ENCODE results near the gene TM7SF2. TPM values are rescaled to one million over a fixed set of nuclear protein-coding genes. Genes with fewer than 3 reads are reported as not detected.

The TM7SF2 gene
- total and polyA plus RNA-seq, 2 of the 13 experiments (the other 11 are each of a cell fraction or from before 2014, with no cell fraction given), result 56.0 to 66.9 TPM

DNA sequence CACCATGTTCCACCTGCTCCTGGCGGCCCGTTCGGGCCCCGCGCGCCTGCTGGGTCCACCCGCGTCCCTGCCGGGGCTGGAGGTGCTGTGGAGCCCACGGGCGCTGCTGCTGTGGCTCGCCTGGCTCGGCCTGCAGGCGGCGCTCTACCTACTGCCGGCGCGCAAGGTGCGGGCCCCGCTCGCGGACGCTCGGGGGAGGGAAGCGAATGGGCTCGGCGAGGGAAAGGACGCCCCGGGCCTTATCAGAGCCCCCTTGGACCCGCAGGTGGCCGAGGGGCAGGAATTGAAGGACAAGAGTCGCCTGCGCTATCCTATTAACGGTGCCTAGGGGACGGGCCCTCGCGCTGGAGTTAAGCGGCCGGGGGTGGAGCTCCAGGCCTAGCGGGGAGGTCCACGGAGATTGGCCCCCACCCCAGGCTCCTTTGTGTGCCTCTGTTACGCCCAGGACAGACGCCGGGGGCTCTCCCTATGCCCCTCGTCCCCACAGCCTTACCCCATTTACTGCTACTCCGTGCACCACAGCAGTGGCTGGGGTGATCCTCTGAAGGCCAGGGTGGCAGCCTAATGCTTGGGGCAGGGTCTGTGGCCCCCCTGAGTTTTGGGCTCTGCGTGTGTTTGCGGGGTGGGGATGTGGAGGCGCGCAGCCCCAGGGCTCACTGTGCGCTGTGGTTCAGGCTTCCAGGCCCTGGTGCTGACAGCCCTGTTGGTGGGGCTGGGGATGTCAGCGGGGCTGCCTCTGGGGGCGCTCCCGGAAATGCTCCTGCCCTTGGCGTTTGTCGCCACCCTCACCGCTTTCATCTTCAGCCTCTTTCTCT lies 1.1 kb downstream of the TM7SF2 start (continued):
- TF ChIP-seq, protein P1, sequence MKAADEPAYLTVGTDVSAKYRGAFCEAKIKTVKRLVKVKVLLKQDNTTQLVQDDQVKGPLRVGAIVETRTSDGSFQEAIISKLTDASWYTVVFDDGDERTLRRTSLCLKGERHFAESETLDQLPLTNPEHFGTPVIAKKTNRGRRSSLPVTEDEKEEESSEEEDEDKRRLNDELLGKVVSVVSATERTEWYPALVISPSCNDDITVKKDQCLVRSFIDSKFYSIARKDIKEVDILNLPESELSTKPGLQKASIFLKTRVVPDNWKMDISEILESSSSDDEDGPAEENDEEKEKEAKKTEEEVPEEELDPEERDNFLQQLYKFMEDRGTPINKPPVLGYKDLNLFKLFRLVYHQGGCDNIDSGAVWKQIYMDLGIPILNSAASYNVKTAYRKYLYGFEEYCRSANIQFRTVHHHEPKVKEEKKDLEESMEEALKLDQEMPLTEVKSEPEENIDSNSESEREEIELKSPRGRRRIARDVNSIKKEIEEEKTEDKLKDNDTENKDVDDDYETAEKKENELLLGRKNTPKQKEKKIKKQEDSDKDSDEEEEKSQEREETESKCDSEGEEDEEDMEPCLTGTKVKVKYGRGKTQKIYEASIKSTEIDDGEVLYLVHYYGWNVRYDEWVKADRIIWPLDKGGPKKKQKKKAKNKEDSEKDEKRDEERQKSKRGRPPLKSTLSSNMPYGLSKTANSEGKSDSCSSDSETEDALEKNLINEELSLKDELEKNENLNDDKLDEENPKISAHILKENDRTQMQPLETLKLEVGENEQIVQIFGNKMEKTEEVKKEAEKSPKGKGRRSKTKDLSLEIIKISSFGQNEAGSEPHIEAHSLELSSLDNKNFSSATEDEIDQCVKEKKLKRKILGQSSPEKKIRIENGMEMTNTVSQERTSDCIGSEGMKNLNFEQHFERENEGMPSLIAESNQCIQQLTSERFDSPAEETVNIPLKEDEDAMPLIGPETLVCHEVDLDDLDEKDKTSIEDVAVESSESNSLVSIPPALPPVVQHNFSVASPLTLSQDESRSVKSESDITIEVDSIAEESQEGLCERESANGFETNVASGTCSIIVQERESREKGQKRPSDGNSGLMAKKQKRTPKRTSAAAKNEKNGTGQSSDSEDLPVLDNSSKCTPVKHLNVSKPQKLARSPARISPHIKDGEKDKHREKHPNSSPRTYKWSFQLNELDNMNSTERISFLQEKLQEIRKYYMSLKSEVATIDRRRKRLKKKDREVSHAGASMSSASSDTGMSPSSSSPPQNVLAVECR (CRISPR knock-in tag; IDR thresholded peaks at IDR 0.05; ENCODE audit: borderline replicate concordance), result peak; percentile 64; the same call in 1 of the 2 replicates
- TF ChIP-seq FOSL1 (CRISPR knock-in tag; IDR thresholded peaks at IDR 0.05; ENCODE audit: borderline replicate concordance), result no peak
- TF ChIP-seq ZNF7 (CRISPR knock-in tag; IDR thresholded peaks at IDR 0.05), result no peak
- TF ChIP-seq, protein P2, sequence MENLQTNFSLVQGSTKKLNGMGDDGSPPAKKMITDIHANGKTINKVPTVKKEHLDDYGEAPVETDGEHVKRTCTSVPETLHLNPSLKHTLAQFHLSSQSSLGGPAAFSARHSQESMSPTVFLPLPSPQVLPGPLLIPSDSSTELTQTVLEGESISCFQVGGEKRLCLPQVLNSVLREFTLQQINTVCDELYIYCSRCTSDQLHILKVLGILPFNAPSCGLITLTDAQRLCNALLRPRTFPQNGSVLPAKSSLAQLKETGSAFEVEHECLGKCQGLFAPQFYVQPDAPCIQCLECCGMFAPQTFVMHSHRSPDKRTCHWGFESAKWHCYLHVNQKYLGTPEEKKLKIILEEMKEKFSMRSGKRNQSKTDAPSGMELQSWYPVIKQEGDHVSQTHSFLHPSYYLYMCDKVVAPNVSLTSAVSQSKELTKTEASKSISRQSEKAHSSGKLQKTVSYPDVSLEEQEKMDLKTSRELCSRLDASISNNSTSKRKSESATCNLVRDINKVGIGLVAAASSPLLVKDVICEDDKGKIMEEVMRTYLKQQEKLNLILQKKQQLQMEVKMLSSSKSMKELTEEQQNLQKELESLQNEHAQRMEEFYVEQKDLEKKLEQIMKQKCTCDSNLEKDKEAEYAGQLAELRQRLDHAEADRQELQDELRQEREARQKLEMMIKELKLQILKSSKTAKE (CRISPR knock-in tag; IDR thresholded peaks at IDR 0.05; ENCODE audit: borderline replicate concordance), result no peak
- no peak for TF ChIP-seq ZFP62 (CRISPR knock-in tag; IDR thresholded peaks at IDR 0.05)
- TF ChIP-seq, protein P3, sequence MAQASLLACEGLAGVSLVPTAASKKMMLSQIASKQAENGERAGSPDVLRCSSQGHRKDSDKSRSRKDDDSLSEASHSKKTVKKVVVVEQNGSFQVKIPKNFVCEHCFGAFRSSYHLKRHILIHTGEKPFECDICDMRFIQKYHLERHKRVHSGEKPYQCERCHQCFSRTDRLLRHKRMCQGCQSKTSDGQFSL (CRISPR knock-in tag; IDR thresholded peaks at IDR 0.05), result peak; percentile 31; the same call in 1 of the 2 replicates
- peak; percentile 32; the same call in 1 of the 2 replicates for TF ChIP-seq ZSCAN25 (CRISPR knock-in tag; IDR thresholded peaks at IDR 0.05)
- TF ChIP-seq, protein P4, sequence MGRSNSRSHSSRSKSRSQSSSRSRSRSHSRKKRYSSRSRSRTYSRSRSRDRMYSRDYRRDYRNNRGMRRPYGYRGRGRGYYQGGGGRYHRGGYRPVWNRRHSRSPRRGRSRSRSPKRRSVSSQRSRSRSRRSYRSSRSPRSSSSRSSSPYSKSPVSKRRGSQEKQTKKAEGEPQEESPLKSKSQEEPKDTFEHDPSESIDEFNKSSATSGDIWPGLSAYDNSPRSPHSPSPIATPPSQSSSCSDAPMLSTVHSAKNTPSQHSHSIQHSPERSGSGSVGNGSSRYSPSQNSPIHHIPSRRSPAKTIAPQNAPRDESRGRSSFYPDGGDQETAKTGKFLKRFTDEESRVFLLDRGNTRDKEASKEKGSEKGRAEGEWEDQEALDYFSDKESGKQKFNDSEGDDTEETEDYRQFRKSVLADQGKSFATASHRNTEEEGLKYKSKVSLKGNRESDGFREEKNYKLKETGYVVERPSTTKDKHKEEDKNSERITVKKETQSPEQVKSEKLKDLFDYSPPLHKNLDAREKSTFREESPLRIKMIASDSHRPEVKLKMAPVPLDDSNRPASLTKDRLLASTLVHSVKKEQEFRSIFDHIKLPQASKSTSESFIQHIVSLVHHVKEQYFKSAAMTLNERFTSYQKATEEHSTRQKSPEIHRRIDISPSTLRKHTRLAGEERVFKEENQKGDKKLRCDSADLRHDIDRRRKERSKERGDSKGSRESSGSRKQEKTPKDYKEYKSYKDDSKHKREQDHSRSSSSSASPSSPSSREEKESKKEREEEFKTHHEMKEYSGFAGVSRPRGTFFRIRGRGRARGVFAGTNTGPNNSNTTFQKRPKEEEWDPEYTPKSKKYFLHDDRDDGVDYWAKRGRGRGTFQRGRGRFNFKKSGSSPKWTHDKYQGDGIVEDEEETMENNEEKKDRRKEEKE (IDR thresholded peaks at IDR 0.05), result no peak
- TF ChIP-seq SETDB1 (CRISPR knock-in tag; IDR thresholded peaks at IDR 0.05; ENCODE audit: borderline replicate concordance), result no peak
- no peak for TF ChIP-seq NR2F6 (IDR thresholded peaks at IDR 0.05)
- TF ChIP-seq NR2F6 (CRISPR knock-in tag; IDR thresholded peaks at IDR 0.05), result no peak
- TF ChIP-seq, protein P5, sequence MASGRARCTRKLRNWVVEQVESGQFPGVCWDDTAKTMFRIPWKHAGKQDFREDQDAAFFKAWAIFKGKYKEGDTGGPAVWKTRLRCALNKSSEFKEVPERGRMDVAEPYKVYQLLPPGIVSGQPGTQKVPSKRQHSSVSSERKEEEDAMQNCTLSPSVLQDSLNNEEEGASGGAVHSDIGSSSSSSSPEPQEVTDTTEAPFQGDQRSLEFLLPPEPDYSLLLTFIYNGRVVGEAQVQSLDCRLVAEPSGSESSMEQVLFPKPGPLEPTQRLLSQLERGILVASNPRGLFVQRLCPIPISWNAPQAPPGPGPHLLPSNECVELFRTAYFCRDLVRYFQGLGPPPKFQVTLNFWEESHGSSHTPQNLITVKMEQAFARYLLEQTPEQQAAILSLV (CRISPR knock-in tag; IDR thresholded peaks at IDR 0.05; ENCODE audit: borderline replicate concordance), result no peak
- TF ChIP-seq ZNF543 (CRISPR knock-in tag; IDR thresholded peaks at IDR 0.05), result no peak
- TF ChIP-seq PHF20 (CRISPR knock-in tag; IDR thresholded peaks at IDR 0.05), result no peak; the same call in 1 of the 2 replicates
- no peak for TF ChIP-seq ZNF101 (CRISPR knock-in tag; IDR thresholded peaks at IDR 0.05; ENCODE audit: borderline replicate concordance, low read depth)
- TF ChIP-seq CBFB (CRISPR knock-in tag; IDR thresholded peaks at IDR 0.05), result peak; percentile 49
- TF ChIP-seq U2AF1 (optimal IDR thresholded peaks at IDR 0.05; ENCODE audit: low read depth, low read length), result no peak
- no peak for TF ChIP-seq NFRKB (IDR thresholded peaks at IDR 0.05)

Measured in HepG2 (cell line).